GM19099 (cell line): Measurements from ENCODE around the gene NR3C2.

Source experiments
- POLR2A ChIP-seq: IDR thresholded peaks from 3 replicates; pipeline ENCODE4 v1.6.1; 2011; ENCODE audit warnings: low read depth; ENCODE audit not compliant: insufficient read length; ENCODE audit errors: extremely low read depth

The NR3C2 gene

GRCh38 chr4:148443512-148444295 lies 1.5 kb upstream of the NR3C2 start:
- no peak for TF ChIP-seq POLR2A

GRCh38 chr4:148442832-148443511 lies 758 bp upstream of the NR3C2 start:
- no peak for TF ChIP-seq POLR2A

- no peak for TF ChIP-seq POLR2A
Measured at GRCh38 chr4:148441624-148441985, 609 bp downstream of the NR3C2 start.

GRCh38 chr4:148438047-148438446 lies 4.2 kb downstream of the NR3C2 start:
- TF ChIP-seq POLR2A = no peak

- no peak for TF ChIP-seq POLR2A
Measured at GRCh38 chr4:148437439-148437838, 4.8 kb downstream of the NR3C2 start.

GRCh38 chr4:148436512-148436911 lies 5.7 kb downstream of the NR3C2 start:
- TF ChIP-seq POLR2A = no peak

GRCh38 chr4:148435654-148436406 lies 6.4 kb downstream of the NR3C2 start:
- no peak for TF ChIP-seq POLR2A

- TF ChIP-seq POLR2A = no peak
Measured at GRCh38 chr4:148434075-148434773, 8.0 kb downstream of the NR3C2 start.

GRCh38 chr4:148431401-148431800 lies 10.8 kb downstream of the NR3C2 start:
- no peak for TF ChIP-seq POLR2A

GRCh38 chr4:148430854-148431253 lies 11.4 kb downstream of the NR3C2 start:
- TF ChIP-seq POLR2A = no peak

- TF ChIP-seq POLR2A = no peak
Measured at GRCh38 chr4:148429206-148429605, 13.0 kb downstream of the NR3C2 start.

- no peak for TF ChIP-seq POLR2A
Measured at GRCh38 chr4:148426643-148427042, 15.6 kb downstream of the NR3C2 start.

- TF ChIP-seq POLR2A = no peak
Measured at GRCh38 chr4:148425327-148426110, 16.7 kb downstream of the NR3C2 start.

- TF ChIP-seq POLR2A = no peak
Measured at GRCh38 chr4:148420397-148420796, 21.8 kb downstream of the NR3C2 start.
